IPS-NIHi7 (cell line): ENCODE results near the gene SDK1.
"Not testable (repeated sequence)": the region's sequence is repeated elsewhere in the genome, so short reads cannot be mapped to it uniquely, and the experiment has no call there.

Experiments
- DNase-seq: peaks from one replicate; pipeline ENCODE4 v3.0.0; 2012; ENCODE audit warnings: mixed read lengths; ENCODE audit errors: extremely low spot score

SDK1 gene

GRCh38 chr7:3955751-3956696 is 655.0 kb downstream of the SDK1 start:
- no peak for DNase-seq

- no peak for DNase-seq
Observed at GRCh38 chr7:3956949-3957348, 655.9 kb downstream of the SDK1 start.

GRCh38 chr7:3957472-3958108 is 656.5 kb downstream of the SDK1 start:
- DNase-seq: no peak

GRCh38 chr7:3958109-3958483 is 657.0 kb downstream of the SDK1 start:
- DNase-seq: no peak

- DNase-seq: no peak
Observed at GRCh38 chr7:3959364-3959763, 658.3 kb downstream of the SDK1 start.

GRCh38 chr7:3960050-3960763 is 659.2 kb downstream of the SDK1 start:
- no peak for DNase-seq

- no peak for DNase-seq
Observed at GRCh38 chr7:3960942-3961341, 659.9 kb downstream of the SDK1 start.

GRCh38 chr7:3961857-3962503 is 660.9 kb downstream of the SDK1 start:
- no peak for DNase-seq

GRCh38 chr7:3963768-3964167 is 662.7 kb downstream of the SDK1 start:
- not testable (repeated sequence) for DNase-seq

- DNase-seq: no peak
Observed at GRCh38 chr7:3964980-3965606, 664.0 kb downstream of the SDK1 start.

- no peak for DNase-seq
Observed at GRCh38 chr7:3965794-3966395, 664.8 kb downstream of the SDK1 start.

- DNase-seq: no peak
Observed at GRCh38 chr7:3968234-3968633, 667.2 kb downstream of the SDK1 start.

GRCh38 chr7:3969286-3969685 is 668.2 kb downstream of the SDK1 start:
- DNase-seq: no peak

- DNase-seq: no peak
Observed at GRCh38 chr7:3971323-3971722, 670.3 kb downstream of the SDK1 start.

GRCh38 chr7:3973264-3973663 is 672.2 kb downstream of the SDK1 start:
- no peak for DNase-seq

- DNase-seq: no peak
Observed at GRCh38 chr7:3974329-3974728, 673.3 kb downstream of the SDK1 start.

- DNase-seq: no peak
Observed at GRCh38 chr7:3975371-3975770, 674.3 kb downstream of the SDK1 start.

- DNase-seq: no peak
Observed at GRCh38 chr7:3977391-3977790, 676.3 kb downstream of the SDK1 start.

GRCh38 chr7:3978839-3979238 is 677.8 kb downstream of the SDK1 start:
- no peak for DNase-seq

- DNase-seq: no peak
Observed at GRCh38 chr7:3979611-3980299, 678.7 kb downstream of the SDK1 start.

- DNase-seq: peak; percentile 55
Observed at GRCh38 chr7:3980300-3980643, 679.2 kb downstream of the SDK1 start.
